Measurements from ENCODE around the gene CDK9.

DNA sequence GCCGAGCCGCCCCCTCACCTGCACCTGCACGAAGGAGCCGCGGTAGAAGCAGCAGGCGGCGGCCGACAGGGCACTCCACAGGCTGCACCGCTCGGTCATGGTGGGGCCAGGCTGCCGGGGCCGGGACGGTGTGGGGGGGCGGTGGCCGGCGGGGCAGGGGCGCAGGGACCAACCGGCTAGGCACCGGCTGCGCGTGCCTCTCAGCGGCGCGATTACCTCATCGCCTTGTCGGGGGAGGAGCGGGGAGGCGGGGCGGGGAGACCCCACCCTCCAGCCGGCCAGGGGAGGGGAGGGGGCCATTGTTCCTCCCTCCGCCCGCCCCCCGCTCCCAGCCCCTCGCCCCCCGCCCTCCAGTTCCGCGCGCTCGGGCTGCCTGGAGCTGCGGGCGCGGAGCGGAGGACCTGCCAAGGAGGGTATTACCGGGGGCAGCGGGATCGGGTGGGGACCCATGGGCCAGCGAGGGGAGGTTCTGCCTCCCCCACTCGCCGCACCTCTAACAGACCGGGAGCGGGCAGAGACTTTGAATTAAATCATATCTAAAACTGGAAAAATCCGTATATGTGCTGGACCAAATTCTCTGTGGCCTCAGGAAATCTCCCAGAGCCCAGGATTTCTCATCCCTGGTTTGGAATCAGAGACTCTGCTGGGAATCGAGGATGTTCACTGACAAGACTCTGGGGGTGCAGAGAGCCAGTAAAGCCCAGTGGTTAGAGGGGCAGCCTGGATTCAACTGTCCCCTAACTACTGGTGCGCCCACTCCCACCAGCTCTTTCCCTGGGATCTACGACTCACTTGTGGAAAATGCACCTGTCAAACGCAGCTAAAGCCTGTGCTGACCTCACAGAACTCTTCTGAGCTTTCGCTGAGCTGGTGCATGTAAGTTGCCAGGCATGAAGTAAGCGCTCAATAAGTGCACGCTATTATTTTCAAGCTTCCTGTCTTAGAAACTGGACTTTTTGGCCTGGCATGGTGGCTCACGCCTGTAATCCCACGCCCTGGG lies 30.5 kb upstream of the CDK9 start:
- TF ChIP-seq, protein P1, sequence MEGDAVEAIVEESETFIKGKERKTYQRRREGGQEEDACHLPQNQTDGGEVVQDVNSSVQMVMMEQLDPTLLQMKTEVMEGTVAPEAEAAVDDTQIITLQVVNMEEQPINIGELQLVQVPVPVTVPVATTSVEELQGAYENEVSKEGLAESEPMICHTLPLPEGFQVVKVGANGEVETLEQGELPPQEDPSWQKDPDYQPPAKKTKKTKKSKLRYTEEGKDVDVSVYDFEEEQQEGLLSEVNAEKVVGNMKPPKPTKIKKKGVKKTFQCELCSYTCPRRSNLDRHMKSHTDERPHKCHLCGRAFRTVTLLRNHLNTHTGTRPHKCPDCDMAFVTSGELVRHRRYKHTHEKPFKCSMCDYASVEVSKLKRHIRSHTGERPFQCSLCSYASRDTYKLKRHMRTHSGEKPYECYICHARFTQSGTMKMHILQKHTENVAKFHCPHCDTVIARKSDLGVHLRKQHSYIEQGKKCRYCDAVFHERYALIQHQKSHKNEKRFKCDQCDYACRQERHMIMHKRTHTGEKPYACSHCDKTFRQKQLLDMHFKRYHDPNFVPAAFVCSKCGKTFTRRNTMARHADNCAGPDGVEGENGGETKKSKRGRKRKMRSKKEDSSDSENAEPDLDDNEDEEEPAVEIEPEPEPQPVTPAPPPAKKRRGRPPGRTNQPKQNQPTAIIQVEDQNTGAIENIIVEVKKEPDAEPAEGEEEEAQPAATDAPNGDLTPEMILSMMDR (IDR thresholded peaks at IDR 0.05; ENCODE audit: insufficient read depth, low read length): no peak
- TF ChIP-seq, protein P2, sequence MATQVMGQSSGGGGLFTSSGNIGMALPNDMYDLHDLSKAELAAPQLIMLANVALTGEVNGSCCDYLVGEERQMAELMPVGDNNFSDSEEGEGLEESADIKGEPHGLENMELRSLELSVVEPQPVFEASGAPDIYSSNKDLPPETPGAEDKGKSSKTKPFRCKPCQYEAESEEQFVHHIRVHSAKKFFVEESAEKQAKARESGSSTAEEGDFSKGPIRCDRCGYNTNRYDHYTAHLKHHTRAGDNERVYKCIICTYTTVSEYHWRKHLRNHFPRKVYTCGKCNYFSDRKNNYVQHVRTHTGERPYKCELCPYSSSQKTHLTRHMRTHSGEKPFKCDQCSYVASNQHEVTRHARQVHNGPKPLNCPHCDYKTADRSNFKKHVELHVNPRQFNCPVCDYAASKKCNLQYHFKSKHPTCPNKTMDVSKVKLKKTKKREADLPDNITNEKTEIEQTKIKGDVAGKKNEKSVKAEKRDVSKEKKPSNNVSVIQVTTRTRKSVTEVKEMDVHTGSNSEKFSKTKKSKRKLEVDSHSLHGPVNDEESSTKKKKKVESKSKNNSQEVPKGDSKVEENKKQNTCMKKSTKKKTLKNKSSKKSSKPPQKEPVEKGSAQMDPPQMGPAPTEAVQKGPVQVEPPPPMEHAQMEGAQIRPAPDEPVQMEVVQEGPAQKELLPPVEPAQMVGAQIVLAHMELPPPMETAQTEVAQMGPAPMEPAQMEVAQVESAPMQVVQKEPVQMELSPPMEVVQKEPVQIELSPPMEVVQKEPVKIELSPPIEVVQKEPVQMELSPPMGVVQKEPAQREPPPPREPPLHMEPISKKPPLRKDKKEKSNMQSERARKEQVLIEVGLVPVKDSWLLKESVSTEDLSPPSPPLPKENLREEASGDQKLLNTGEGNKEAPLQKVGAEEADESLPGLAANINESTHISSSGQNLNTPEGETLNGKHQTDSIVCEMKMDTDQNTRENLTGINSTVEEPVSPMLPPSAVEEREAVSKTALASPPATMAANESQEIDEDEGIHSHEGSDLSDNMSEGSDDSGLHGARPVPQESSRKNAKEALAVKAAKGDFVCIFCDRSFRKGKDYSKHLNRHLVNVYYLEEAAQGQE (IDR thresholded peaks at IDR 0.05; ENCODE audit: insufficient replicate concordance, low read depth): no peak
- no peak for TF ChIP-seq POLR2AphosphoS5 (IDR thresholded peaks at IDR 0.05; ENCODE audit: low read depth)
- TF ChIP-seq GABPA (IDR thresholded peaks at IDR 0.05; ENCODE audit: low read depth): no peak
- TF ChIP-seq SPI1 (IDR thresholded peaks at IDR 0.05; ENCODE audit: borderline replicate concordance, low read depth): no peak

All from HL-60 (cell line).